ENCODE measurements around the gene QTRT2.

The QTRT2 gene

GRCh38 chr3:114052216-114052615, 4.3 kb upstream of the QTRT2 start:
- H3K4me3 Mint-ChIP-seq: no peak overlapping the region
- peaks cover 5% of the 10 kb centered on the region for H3K27me3 Mint-ChIP-seq (ENCODE audit: low read depth)
- H3K4me1 Mint-ChIP-seq (ENCODE audit: low read depth): peaks cover 10% of the 10 kb centered on the region
- no peak for DNase-seq (ENCODE audit: low spot score)
- peaks cover 1% of the 10 kb centered on the region for H3K36me3 Mint-ChIP-seq (ENCODE audit: low read depth)
- H3K9me3 Mint-ChIP-seq: no peaks in the 10 kb centered on the region
- no peak overlapping the region for H3K27ac Mint-ChIP-seq

DNA sequence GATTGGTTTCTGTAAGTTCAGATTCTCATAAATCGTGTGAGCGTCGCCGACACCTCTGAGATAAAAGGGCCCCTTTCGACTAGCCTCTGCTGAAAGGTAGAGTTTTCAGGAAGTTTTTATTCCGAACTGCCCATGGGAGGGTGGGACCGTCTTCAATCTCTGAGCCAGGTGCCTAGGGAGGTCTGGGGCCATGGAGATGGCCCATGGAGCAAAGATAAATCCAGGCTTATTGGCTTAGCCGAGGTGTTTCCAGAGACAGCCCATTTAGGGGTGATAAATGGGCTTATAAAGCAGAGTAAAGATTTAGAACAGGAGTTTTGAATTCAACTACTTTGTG, 442 bp downstream of the QTRT2 start:
- Mint-ChIP-seq H3K27me3 (ENCODE audit: low read depth) (no peaks in the 10 kb centered on the region), H3K36me3 (ENCODE audit: low read depth) (peaks cover 5% of the 10 kb centered on the region), H3K9me3 (no peaks in the 10 kb centered on the region), H3K4me1 (ENCODE audit: low read depth) (peaks cover 29% of the 10 kb centered on the region), H3K27ac (peak overlapping the region; percentile 94), H3K4me3 (peak overlapping the region; percentile 91)
- peak; percentile 8 for DNase-seq (ENCODE audit: low spot score)

DNA sequence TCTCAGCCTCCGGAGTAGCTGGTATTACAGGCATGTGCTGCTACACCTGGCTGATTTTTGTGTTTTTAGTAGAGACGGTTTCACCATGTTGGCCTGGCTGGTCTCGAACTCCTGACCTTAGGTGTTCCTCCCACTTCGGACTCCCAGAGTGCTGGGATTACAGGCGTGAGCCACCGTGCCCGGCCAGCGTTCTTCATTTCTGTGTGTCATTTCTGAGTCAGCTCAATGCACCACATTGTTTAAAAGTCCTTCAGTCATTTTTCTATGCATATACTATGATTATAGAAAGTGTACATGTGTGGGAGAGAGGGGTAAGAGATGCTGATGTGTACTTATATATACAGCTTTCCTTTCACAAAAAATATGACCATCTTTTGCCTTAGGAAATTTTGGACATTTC, 2.1 kb downstream of the QTRT2 start:
- peak overlapping the region; percentile 91 for H3K4me3 Mint-ChIP-seq
- H3K27ac Mint-ChIP-seq: no peak overlapping the region
- H3K36me3 Mint-ChIP-seq (ENCODE audit: low read depth): peaks cover 5% of the 10 kb centered on the region
- H3K27me3 Mint-ChIP-seq (ENCODE audit: low read depth): no peaks in the 10 kb centered on the region
- no peak for DNase-seq (ENCODE audit: low spot score)
- H3K9me3 Mint-ChIP-seq: no peaks in the 10 kb centered on the region
- H3K4me1 Mint-ChIP-seq (ENCODE audit: low read depth): peaks cover 35% of the 10 kb centered on the region

DNA sequence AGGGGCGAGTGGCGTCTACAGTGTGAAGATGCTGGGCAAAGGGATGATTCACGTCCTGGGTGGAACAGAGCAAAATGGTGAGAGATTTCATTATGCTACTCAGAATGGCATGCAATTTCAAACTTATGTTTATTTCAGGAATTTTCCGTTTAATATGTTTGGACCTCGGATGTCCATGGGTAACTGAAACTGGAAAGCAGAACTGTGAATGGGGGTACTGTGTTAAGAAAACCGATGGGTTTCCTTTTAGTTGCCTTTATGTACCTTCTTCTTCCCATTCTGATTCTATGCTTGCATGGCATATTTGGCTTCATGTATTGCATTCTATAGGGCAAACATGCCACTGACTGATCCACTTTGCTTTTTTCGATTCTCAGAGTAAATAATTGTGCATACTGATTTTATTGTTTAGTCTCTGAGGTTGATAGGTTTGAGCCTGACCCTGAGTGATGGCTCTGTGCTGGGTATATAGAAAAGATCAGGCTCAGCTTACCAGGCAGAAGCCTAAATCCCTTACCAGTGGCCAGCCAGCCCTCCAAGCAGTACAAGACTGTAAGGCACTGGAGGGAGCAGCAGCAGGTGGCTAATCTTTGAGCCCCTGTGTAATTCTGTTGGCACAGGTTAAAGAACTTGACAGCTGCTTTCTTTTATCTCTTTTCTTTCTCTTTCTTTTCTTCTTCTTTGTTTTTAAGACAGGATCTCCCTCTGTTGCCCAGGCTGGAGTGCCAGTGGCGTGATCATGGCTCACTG, 4.5 kb downstream of the QTRT2 start:
- Mint-ChIP-seq H3K9me3 (no peaks in the 10 kb centered on the region), H3K27me3 (ENCODE audit: low read depth) (no peaks in the 10 kb centered on the region), H3K4me1 (ENCODE audit: low read depth) (peaks cover 26% of the 10 kb centered on the region), H3K4me3 (no peak overlapping the region), H3K36me3 (ENCODE audit: low read depth) (peaks cover 15% of the 10 kb centered on the region), H3K27ac (no peak overlapping the region)
- DNase-seq (ENCODE audit: low spot score): no peak

DNA sequence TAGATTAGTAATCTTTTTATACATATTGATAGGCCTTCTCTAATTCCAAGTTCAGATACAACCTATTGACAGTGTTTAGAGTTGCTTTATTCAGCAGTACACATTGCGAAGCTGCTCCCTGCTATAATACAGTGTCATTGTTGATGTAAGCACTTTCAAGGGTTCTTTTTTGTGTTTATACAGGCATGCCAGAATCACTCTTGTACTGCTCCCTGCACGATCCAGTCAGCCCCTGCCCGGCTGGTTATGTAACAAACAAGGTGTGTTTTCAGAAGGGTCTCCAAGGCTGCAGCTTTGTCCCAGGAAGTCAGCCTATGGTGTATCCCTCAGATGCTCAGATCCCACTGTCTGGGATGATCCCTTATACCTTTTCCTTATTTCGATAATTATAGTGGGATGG, 11.3 kb downstream of the QTRT2 start:
- Mint-ChIP-seq H3K4me1 (ENCODE audit: low read depth) (peaks cover 2% of the 10 kb centered on the region), H3K27me3 (ENCODE audit: low read depth) (no peaks in the 10 kb centered on the region), H3K27ac (no peak overlapping the region), H3K36me3 (ENCODE audit: low read depth) (peaks cover 41% of the 10 kb centered on the region), H3K4me3 (no peak overlapping the region), H3K9me3 (no peaks in the 10 kb centered on the region)
- no peak for DNase-seq (ENCODE audit: low spot score)

GRCh38 chr3:114068336-114068735, 11.8 kb downstream of the QTRT2 start:
- Mint-ChIP-seq H3K27ac (no peak overlapping the region), H3K4me1 (ENCODE audit: low read depth) (no peaks in the 10 kb centered on the region), H3K36me3 (ENCODE audit: low read depth) (peaks cover 43% of the 10 kb centered on the region), H3K4me3 (no peak overlapping the region), H3K27me3 (ENCODE audit: low read depth) (no peaks in the 10 kb centered on the region), H3K9me3 (no peaks in the 10 kb centered on the region)
- DNase-seq (ENCODE audit: low spot score): no peak

DNA sequence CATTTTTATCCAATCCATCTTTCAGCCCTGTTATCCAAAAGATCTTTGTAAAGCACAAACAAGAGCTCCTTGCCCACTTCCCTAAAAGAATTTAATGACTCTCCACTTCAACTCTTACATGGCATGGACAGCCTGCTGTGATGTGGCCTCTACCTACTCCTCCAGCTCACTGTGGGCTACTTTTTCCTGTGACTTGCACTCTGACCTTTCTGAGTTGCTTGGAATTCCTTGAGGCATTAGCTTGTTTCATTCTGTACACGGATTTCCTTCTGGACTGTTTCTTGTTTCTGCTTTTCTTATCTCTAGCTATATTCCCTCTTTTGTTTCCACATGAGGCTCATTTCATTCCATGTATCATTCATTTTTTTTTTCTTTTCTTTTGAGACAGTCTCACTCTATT, 15.2 kb downstream of the QTRT2 start:
- Mint-ChIP-seq H3K27me3 (ENCODE audit: low read depth) (no peaks in the 10 kb centered on the region), H3K36me3 (ENCODE audit: low read depth) (peaks cover 40% of the 10 kb centered on the region), H3K4me3 (no peak overlapping the region), H3K27ac (no peak overlapping the region), H3K4me1 (ENCODE audit: low read depth) (no peaks in the 10 kb centered on the region), H3K9me3 (no peaks in the 10 kb centered on the region)
- no peak for DNase-seq (ENCODE audit: low spot score)

DNA sequence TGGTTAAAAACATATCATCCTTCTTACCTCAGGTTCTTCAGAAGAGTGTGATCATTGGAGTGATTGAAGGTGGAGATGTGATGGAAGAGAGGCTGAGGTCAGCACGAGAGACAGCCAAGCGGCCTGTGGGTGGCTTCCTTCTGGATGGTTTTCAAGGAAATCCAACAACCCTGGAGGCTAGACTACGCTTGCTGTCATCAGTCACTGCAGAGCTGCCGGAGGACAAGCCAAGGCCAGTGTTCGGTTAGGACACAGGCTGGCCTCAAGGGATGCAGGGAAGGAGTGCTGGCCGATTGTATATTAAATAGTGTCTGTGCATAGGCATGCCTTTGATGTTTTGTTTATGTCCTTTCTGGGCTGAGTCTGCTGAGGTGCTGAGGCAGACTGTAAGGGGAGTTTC, 20.2 kb downstream of the QTRT2 start:
- Mint-ChIP-seq H3K36me3 (ENCODE audit: low read depth) (peaks cover 49% of the 10 kb centered on the region), H3K27me3 (ENCODE audit: low read depth) (no peaks in the 10 kb centered on the region), H3K9me3 (no peaks in the 10 kb centered on the region), H3K4me3 (no peak overlapping the region), H3K4me1 (ENCODE audit: low read depth) (no peaks in the 10 kb centered on the region), H3K27ac (no peak overlapping the region)
- no peak for DNase-seq (ENCODE audit: low spot score)

- Mint-ChIP-seq H3K27ac (no peak overlapping the region), H3K4me3 (no peak overlapping the region), H3K9me3 (no peaks in the 10 kb centered on the region), H3K4me1 (ENCODE audit: low read depth) (no peaks in the 10 kb centered on the region), H3K36me3 (ENCODE audit: low read depth) (peaks cover 45% of the 10 kb centered on the region), H3K27me3 (ENCODE audit: low read depth) (no peaks in the 10 kb centered on the region)
- no peak for DNase-seq (ENCODE audit: low spot score)
Measured at GRCh38 chr3:114078126-114078525, 21.6 kb downstream of the QTRT2 start.

- no peaks in the 10 kb centered on the region for H3K27me3 Mint-ChIP-seq (ENCODE audit: low read depth)
- H3K9me3 Mint-ChIP-seq: no peaks in the 10 kb centered on the region
- H3K36me3 Mint-ChIP-seq (ENCODE audit: low read depth): peaks cover 42% of the 10 kb centered on the region
- no peak for DNase-seq (ENCODE audit: low spot score)
- no peak overlapping the region for H3K27ac Mint-ChIP-seq
- H3K4me1 Mint-ChIP-seq (ENCODE audit: low read depth): no peaks in the 10 kb centered on the region
- H3K4me3 Mint-ChIP-seq: no peak overlapping the region
Measured at GRCh38 chr3:114079761-114080160, 23.2 kb downstream of the QTRT2 start.

GRCh38 chr3:114080201-114080600, 23.7 kb downstream of the QTRT2 start:
- peaks cover 43% of the 10 kb centered on the region for H3K36me3 Mint-ChIP-seq (ENCODE audit: low read depth)
- no peaks in the 10 kb centered on the region for H3K27me3 Mint-ChIP-seq (ENCODE audit: low read depth)
- no peak overlapping the region for H3K4me3 Mint-ChIP-seq
- no peaks in the 10 kb centered on the region for H3K4me1 Mint-ChIP-seq (ENCODE audit: low read depth)
- no peak for DNase-seq (ENCODE audit: low spot score)
- no peak overlapping the region for H3K27ac Mint-ChIP-seq
- no peaks in the 10 kb centered on the region for H3K9me3 Mint-ChIP-seq

DNA sequence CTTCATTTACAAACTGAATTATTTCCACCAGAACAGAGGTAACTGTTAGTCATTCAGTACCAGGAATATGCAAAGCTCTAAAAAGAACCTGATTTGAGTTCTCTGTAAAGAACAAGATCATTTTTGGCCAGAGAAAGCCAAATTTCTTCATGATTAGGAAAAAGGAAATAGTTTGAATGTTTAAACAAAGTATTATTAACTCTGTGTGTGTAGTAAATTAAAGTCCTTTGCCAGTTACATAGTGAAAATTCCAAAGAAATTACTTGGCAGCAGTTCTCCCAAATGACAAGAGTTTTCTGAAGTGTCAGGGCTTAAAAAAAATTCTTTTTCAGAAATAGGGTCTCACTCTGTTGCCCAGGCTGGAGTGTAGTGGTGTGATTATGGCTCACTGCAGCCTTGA, 24.5 kb downstream of the QTRT2 start:
- H3K36me3 Mint-ChIP-seq (ENCODE audit: low read depth): peaks cover 50% of the 10 kb centered on the region

GRCh38 chr3:114083112-114083511, 26.6 kb downstream of the QTRT2 start:
- Mint-ChIP-seq H3K9me3 (no peaks in the 10 kb centered on the region), H3K27me3 (ENCODE audit: low read depth) (no peaks in the 10 kb centered on the region), H3K4me1 (ENCODE audit: low read depth) (no peaks in the 10 kb centered on the region), H3K27ac (no peak overlapping the region), H3K36me3 (ENCODE audit: low read depth) (peaks cover 54% of the 10 kb centered on the region), H3K4me3 (no peak overlapping the region)
- no peak for DNase-seq (ENCODE audit: low spot score)

More for the DNA sequence above, 24.5 kb downstream of the QTRT2 start:
- Mint-ChIP-seq H3K27ac (no peak overlapping the region), H3K4me3 (no peak overlapping the region), H3K4me1 (ENCODE audit: low read depth) (no peaks in the 10 kb centered on the region), H3K27me3 (ENCODE audit: low read depth) (no peaks in the 10 kb centered on the region), H3K9me3 (no peaks in the 10 kb centered on the region)
- DNase-seq (ENCODE audit: low spot score): no peak

DNA sequence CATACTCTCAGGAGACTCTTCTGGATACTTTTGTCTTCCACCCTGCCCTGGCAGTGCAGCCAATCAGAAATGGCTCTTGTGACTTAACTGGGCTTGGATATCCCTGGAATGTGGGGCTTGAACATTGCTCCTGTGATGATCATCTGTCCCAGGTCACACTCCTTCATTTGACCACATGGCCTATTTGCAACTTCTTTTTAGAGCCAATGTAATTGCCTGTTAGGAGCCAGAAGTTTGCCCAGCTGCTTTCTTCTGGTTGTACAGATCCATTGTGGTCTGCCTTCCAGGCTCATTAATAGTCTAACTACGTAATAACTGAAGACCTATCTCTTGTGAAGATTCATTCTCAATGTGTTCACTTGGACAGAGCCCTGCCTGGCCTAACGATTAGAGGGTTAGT, 29.8 kb downstream of the QTRT2 start:
- Mint-ChIP-seq H3K4me3 (no peak overlapping the region), H3K27ac (no peak overlapping the region), H3K27me3 (ENCODE audit: low read depth) (no peaks in the 10 kb centered on the region), H3K36me3 (ENCODE audit: low read depth) (peaks cover 40% of the 10 kb centered on the region), H3K4me1 (ENCODE audit: low read depth) (no peaks in the 10 kb centered on the region), H3K9me3 (no peaks in the 10 kb centered on the region)
- DNase-seq (ENCODE audit: low spot score): no peak

- no peak overlapping the region for H3K27ac Mint-ChIP-seq
- peaks cover 24% of the 10 kb centered on the region for H3K36me3 Mint-ChIP-seq (ENCODE audit: low read depth)
- no peak for DNase-seq (ENCODE audit: low spot score)
- no peaks in the 10 kb centered on the region for H3K4me1 Mint-ChIP-seq (ENCODE audit: low read depth)
- H3K9me3 Mint-ChIP-seq: no peaks in the 10 kb centered on the region
- no peak overlapping the region for H3K4me3 Mint-ChIP-seq
- peaks cover 17% of the 10 kb centered on the region for H3K27me3 Mint-ChIP-seq (ENCODE audit: low read depth)
Measured at GRCh38 chr3:114089675-114090074, 33.1 kb downstream of the QTRT2 start.
